Stimulated activated naive CD4-positive, alpha-beta T cell treated with Interleukin-2 at 50 U/mL for 16 hours (primary cell): ENCODE data around the gene PLGLB1.
"Not testable (repeated sequence)": the region's sequence is repeated elsewhere in the genome, so short reads cannot be mapped to it uniquely, and the experiment has no call there.

Experiments
- DNase-seq: peaks from one replicate; lab custom pipeline; 2025; lab: John Stamatoyannopoulos, UW

The PLGLB1 gene

DNA sequence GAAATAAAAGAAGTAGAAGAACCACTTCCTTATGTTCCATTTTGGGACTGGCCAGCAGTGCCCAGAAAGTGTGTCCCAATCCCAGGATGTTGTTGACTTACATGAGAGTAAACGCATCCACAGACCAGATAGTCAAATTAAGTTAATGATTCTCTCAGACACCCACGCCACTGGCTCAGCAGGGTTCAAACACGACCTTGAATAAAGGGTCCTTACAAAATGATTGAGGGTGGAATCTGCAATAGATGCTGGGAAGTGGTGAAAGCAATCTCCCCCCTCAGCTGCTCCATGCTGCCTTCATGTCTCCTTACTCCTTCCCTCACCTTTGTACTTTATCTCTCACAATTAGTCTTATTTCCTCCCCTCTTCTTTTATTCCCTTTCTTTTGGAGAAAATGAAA lies at the start of gene PLGLB1:
PLGLB1 (minus strand) TSS at position 101 of the 400 bp plus-strand sequence; CDS start at position 40, 61 bp downstream.
- not testable (repeated sequence) for DNase-seq

DNA sequence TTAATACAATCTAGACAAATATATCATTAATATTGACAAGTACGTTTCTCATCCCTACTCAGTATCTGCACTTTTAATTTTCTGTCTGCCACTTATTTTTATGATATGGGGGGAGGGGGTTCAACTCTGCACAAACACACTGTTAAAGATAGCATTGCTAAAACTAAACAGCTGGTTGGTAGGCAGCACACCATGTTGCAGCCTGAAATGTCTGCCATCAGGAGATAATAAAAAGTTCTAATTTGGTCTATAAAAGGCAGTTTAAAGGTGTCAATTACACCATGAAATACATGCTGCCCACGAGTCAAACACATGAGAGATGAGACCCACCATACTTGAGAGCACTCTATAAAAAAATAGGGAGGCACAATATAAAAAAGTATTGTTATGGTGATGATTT lies 42.7 kb upstream of the PLGLB1 start:
- not testable (repeated sequence) for DNase-seq

DNA sequence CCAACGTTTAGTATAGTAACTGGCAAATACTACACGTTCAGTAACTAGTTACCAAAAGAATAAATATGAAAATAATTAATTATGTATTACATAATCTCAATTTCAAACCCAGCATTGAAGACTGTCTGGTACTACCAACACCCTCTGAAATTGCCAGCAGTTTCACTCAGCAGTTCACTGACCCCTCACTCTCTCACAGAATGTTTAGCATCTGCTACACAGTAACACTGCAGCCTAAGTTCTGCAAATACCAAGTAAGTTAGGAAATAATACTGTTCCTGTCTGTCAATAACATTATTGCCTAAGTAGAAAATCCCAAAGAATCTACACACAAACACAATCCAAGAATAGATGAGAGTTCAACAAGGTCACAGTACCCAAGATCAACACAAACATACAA lies 41.8 kb upstream of the PLGLB1 start:
- not testable (repeated sequence) for DNase-seq

DNA sequence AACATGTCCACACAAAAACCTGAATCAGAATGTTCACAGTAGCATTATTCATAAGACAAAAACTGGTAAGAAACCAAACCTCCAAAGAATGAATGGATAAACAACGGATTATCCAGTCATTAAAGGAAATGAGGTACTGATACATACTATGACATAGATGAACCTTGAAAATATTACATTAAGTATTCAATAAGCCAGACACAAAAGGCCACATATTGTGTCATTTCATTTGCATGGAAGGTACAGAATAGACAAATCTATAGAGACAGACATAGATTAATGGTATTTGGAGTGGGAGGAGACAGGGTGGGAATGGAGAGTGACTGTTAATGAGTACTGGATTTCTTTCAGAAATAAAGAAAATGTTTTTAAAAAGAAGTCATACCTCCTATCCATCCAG lies 39.9 kb upstream of the PLGLB1 start:
- DNase-seq: not testable (repeated sequence)

DNA sequence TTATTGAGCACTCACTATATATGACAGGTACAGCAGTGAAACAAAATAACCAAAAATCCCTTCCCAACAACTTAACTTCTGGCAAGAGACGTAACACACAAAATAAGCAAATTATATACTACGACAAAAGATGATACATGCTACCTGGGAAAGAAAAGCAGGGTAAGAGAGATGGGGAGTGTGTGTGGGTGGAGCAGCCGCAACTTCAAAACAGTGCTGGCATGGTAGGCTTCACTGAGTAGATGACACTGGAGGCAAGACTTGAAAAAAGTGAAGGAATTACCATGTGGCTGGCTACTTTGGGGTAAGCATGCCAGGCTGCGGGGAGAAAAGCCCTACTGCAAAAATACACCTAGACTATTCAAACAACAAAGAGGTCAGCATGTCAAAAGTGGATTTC lies 36.0 kb upstream of the PLGLB1 start:
- DNase-seq: not testable (repeated sequence)

DNA sequence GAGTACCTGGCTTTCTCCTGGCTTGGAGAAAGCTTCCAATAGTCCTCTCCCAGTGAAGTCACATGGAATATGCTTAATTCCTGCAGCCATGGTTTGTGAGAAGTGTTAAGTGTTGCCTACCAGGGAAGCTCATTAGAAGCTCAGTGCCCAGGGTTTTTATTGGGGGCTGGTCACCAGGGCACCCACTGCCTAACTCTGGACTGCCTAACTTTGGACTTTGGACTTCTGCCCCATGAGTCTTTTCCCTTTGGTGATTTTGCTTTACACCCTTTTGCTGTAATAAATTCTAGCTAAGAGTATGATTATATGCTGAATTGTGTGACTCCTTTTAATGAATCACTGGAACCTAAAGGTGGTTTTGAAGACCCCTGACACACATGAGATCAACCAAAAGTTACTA lies 35.2 kb upstream of the PLGLB1 start:
- DNase-seq: not testable (repeated sequence)

DNA sequence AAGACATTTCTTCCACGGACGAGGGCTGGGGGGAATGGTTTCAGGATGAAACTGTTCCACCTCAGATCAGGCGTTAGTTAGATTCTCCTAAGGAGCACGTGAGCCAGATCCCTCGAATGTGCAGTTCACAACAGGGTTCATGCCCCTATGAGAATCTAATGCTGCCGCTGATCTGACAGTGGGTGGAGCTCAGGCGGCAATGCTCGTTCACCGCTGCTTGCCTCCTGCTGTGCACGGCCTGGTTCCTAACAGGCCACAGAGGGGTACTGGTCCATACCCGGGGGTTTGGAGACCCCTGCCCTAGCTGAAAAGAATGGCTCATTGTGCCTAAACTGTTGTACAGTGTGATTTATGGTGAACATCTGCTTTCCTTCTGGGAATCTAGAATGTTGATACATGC lies 34.8 kb upstream of the PLGLB1 start:
- DNase-seq: not testable (repeated sequence)

DNA sequence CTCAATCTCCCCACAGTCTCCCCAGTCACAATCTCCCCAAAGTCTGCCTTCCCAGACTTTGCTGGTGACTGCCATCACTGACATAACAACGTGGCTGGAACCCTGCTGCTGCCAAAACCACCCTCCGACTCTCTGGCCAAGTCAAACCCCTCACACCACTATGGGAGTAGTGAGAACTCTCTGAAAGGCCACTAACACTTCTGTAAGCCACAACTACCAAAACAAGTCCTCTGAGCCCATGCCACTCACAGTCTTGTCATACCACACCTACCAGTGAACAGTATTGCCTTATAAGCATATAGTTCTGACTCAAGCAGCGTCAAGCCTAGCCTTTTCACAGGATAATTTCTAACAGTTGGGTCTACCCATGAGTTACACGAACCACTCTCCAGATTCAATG lies 32.7 kb upstream of the PLGLB1 start:
- DNase-seq: not testable (repeated sequence)

DNA sequence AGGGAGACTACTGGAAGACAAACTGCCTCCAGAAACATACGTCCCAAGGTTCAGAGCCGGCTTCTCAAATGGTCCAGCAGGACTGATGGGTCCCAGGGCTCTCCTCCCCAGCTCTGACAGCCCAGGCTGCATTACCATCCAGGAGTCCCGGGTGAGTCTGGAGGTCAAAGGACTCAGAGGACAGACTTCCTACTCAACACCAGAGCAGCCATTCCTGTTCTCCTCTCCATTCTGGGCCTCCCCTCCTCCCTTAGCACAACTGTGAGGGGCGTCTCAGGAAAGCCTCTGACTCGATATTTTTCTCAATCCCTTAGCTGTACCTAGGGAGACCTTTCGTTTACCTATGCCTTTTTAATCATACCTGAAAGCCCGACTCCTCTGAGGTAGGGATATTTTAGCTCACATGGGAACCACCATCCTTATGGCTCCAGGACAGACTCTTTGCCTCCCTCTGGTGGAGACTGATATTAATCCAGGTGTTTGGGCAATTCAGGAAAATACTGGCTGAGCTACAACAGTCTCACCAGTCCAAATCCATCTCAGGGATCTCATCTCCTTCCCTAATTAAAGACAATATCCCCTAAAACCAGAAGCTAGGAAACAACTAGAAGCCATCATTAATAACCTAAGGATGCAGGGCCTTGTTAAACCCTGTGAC lies 19.8 kb upstream of the PLGLB1 start:
- DNase-seq: not testable (repeated sequence)

DNA sequence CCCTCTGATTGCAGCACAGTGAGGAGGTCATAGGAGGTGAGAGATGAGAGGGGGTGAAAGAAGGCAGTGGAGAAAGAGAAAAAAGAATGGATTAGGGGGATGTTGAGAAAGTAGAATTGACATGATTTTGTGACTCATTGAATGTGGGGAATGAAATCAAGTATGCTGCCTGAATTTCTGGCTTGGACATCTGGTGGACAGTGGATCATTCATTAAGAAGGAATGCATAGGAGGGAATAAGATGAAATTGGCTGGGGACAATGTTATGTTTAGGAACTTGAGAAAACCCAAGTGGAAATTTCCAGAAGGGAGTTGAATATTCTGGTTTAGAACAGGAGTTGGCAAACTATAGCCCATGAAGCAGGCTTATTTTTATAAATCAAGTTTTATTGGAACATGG lies 7.0 kb upstream of the PLGLB1 start:
- DNase-seq: not testable (repeated sequence)

DNA sequence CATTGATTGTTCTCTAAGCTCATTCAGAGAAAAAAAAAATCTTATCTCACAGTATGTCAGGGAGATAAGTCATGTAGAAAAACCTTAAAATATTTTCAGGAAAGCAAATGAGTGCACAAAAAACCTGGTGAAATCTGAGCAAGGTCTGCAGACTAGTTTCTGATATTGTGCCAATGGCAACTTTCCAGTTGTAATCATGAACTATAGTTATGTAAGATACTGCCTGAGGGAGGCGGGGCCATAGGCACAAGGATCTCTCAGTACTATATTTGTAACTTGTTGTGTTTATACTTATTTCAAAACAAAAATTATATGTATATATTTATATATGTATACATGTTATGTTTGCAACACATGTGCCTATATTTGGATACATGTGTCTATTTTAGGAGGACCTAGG lies 5.2 kb upstream of the PLGLB1 start:
- not testable (repeated sequence) for DNase-seq

DNA sequence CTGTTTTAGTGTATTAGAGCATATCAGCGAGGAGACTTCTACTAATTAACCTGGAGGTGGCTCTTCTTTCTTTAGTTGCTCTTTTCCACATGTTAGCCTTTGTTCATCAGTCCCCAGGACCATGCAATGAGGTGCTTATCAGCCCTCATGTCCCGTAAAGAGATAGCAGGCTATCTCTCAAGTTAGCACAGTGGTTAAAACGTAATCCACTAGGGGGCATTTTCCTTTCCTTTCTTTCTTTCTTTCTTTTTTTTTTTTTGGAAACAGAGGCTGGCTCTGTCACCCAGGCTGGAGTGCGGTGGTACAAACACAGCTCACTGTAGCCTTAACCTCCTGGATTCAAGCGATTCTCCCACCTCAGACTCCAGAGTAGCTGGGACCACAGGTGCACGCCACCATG lies 4.3 kb upstream of the PLGLB1 start:
- not testable (repeated sequence) for DNase-seq

DNA sequence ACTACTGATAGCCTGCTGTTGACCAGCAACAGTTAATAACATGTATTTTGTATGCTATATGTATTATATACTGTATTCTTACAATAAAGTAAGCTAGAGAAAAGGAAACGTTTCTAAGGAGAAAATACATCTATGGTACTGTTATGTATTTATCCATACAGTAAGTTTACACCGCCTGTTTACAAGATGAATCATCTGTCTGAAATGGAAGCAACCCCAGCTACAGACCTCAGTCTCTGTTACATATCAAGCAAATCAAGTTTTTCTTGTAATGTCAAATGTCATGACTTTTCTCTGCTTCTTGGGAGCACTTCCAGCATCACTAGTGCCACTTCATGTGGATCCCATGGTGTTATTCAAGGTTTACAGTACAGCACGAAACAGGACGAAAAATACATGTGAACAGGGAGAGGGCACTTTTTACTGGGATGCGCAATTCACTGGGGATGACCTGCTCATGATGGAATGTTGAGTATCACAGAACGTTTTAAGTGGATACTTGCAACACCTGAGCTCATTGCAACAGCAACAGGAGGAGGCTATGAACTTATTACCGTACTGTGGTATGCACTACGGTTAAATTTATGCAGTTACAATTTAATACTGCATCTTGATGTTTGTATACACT lies 2.5 kb upstream of the PLGLB1 start:
- DNase-seq: not testable (repeated sequence)

DNA sequence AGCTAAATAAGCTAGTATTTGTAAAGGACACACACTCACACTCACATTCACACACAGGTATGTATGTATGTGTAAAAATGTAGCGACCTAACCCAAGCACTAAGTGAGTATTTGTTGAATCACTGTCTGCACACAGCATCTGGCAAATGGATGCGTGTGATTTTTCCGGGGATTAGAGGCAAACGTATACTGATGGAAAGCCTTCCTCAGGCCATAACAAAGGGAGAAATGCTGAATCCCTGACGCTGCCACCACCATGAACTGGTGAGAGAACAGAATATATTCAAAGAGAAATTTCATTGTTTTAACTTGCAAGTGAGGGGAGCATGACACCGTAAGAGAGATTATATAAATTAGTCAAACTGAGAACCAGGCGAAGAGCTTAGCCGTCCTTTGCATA lies 601 bp downstream of the PLGLB1 start:
- not testable (repeated sequence) for DNase-seq

DNA sequence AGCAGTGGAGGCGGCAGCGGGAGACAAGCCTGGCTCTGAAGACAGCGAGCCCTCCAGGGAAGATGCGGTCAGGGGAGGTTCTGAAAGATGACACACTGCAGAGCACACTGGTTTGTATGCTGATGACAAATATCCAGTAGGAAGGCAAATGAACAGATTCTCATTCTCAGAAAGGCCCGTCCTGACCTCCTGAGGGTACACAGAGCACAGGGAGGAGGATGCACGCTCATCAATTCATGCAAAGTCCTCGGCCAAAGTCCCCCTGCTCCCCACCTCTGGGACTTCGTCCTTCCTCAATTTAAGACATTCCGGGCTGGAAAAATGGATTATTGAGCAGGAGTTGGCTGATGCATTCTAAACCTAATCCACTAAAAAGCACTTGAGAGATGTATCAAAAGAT lies 2.6 kb downstream of the PLGLB1 start:
- DNase-seq: not testable (repeated sequence)

DNA sequence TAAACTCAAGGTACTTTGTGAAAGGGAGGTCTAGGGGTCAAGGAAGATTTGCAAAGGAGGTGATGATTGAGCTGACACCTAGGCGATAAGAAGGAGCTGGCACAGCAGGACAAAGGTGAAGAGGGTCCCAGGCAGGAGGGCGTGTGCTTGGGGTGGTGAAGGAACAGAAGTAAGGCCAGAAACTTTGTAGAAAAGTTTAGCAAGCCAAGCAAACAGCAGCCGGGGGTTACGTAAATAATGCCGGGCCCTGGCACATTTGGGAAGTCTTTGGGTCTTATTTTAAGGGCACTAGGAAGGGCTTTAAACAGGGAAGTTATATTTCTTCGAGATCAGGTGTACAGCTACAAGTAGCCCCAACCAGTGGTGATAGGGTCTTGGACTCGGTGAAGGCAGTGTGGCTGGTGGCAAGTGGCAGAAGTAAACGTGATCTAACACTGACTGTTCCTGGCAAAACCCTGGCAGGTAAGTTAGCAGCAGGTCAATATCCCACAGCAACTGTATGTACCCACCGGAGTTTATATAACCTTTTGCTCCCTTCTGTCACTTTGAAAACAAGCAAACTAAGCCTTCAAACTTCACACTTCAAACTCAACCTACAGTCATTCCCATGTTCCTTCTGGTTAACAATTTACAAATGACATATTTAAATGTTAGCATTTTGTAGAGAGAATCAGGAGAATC lies 7.0 kb downstream of the PLGLB1 start:
- DNase-seq: not testable (repeated sequence)

DNA sequence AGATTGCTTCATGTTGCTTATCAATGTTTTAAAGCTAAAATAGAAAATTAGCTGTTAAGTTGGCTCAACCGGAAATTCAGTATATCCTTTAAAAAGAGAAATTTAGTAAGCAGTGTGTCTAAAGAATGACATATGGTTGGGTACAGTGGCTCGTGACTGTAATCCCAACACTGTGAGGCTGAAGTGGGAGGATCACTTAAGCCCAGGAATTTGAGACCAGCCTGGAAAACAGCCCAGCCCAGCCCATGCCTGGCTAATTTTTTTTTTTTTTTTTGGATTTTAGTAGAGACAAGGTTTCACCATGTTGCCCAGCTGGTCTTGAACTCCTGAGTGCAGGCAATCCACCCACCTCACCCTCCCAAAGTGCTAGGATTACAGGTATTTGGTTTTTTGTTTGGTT lies 17.2 kb downstream of the PLGLB1 start:
- DNase-seq: not testable (repeated sequence)
